HG03354 (cell line): ENCODE results near the gene IGF1.

Source experiments
- ATAC-seq: cut with Tn5 transposase; IDR thresholded peaks from one replicate; pipeline ENCODE4 v1.9.1; 2021; ENCODE audit warnings: mild to moderate bottlenecking; ENCODE audit not compliant: unreplicated experiment, poor library complexity, severe bottlenecking

Gene IGF1

DNA sequence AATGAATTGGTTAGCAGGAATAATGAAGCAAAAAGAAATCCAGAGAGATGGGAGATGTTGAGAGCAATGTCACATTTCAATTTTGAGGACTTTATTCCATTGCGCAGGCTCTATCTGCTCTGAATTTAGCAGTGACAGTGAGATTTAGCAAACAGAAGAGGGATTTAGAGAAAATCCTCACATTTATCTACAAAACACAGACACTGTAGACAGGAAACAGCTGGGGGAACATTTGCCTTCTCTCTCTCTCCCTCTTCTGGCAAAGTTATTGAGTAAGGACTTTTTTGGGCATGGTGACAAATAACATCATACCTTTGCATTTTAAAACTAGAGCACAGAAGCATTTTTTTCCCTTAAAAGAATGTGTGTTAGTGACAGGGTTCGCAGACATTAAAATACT is at the start of gene IGF1:
IGF1 (minus strand) TSS at position 158 of the 400 bp plus-strand sequence. CDS start 182 bp downstream, outside the sequence.
- no peak for ATAC-seq

DNA sequence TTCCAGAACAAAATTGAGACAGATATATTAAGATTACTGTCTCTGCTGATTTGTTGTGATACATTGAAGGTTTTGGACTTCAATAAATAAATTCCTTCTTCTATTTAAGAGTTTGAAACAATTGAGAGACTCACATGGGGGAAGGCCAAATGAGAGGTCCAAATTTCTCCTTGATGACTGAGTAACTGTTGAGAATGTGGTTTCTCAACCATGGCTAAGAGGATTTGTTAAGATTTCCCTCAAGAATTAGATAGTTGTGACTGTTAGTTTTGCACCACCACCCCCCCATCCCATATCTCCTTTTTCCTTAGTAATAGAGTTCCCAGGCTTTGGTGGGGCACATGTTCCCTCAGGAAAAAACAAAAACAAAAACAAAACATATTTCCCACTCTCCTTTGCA is 47.7 kb upstream of the IGF1 start:
- ATAC-seq = no peak

DNA sequence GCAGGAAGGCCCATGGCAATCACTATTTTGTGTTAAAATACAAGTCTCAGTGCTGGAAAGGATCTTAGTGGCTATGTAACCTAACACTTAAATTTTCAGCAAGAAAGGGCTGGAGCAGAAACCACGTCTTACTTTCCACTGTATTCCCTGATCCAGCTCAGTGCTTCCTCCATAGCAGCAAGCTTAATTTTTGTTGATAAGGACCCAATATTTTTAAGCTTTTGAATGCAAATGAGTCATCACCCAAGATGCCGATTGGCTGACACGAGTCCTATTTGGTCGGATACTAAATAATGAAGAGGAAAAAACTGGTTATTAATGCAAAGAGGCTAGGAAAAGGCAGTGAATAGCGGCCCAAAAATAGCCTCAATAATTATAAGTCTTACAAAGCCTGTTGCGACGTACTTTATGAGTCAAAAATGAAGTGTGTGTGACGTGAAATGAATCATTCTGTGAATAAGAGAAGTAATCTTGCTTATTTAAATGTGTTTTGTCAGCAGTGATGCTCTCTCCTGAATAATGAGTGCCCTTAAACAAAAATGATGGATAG is 46.9 kb upstream of the IGF1 start:
- ATAC-seq = no peak

DNA sequence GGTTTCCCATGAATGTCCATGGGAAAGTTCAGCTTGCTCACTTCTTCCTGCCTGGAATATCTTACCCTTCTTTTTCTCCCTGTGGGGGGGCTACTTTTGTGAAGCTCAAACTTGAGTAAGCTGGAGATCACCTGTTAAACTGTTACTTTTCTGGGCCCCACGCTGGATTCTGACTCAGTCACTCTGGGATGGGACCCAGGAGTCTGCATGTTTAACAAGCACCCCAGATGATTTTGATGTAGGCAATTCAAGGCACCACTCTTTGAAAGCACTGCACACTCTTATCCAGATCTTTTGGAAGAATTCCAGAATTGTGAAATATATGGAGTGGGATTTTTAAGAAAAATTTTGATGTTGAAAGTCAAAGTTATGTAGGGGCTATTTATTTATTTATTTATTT is 46.3 kb upstream of the IGF1 start:
- no peak for ATAC-seq

DNA sequence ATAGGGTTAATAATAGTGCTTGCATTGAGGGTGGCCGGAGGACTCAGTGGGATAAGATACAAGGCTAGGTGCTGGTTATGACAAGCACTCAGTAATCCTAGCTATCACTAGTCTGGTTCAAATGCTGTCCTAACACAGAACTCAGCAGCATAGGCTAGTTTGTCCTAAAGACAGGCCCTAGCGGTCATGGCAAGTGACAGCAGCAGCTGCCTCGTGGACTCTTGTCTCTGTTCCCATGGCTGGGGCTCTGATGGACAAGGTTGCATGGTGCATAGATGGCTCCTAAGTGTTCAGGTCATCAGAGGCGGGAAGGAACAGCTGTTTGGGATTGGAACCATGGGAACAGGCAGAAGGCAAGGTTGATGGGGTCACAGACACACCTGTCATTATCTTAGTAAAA is 42.4 kb upstream of the IGF1 start:
- ATAC-seq = no peak

DNA sequence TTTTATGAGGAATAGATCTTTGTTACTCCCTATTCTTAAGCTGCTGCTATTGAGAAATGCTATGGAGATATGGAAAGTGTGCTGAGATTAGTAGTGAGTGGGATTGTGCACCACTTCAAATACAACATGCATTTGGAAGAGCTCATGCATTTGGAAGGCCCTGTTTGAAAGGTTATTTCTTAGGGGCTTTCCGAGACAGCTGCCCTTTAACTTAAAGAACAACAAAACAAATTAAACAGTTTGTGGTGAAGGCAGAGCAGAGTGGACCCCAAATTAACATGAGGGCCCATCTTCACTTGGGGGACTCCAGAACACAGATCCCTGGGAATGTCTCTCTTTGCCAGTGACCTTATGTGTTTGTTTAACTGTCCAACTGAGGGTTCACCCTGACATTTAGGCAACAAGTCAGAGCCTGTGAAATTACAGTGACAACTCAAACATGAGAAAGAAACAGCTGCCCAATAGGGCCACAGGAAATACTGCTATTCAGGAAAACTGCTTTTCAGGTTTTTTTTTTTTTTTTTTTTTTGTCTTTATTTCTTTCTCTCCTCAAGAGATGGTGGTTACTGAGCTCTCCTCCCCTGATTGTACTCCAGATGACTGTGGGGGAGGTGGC is 41.4 kb upstream of the IGF1 start:
- no peak for ATAC-seq

DNA sequence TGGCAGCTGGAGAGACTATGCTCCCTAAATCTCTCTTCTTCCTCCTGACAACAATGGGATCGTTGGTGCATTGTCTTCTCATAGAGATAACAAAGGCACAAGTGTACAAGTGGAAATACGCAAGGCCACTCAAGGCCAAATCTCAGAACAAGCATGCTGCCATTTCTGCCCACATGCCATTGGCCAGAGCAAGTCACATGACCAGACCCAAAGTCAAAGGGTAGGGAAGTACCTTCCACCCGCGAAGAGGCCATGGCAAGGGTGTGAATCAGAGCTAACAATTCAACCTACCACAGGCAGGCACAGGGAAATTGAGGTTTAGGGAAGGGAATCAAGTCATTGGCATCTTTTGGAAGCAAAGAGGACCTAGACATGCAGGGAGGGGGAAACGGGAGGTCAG is 38.5 kb upstream of the IGF1 start:
- ATAC-seq = no peak

DNA sequence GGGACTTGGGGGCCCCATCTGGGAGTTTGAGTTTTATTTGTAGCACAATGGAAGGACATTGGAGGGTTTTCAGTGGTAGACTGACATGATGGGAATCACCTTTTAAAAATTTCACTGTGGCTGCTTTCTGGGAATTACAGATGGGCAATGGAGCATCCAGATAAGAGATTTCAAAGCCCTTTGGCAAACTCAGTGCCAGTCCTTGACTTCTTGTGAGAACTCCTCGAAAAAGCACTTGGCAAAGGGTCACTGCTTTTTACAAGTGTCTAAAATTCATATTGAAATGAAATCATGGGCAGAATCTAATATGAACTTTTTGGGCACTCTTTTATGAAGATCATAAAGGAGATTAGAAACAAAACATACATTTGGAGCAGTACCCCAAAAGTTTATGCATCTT is 34.3 kb upstream of the IGF1 start:
- no peak for ATAC-seq

DNA sequence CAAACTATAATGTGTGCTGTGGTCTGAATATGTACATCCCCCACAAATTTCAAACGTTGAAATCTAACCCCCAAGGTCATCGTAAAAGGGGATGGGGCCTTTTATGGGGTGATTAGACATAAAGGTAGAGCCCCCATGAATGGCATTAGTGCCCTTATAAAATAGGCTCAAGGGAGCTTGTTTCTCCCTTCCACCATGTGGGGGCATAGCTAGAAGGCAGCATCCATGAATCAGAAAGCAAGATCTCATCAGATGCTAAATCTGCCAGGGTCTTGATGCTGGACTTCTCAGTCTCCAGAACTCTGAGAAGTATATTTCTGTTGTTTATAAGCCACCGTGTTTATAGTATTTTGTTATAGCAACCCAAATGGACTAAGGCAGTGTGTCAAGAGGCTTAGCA is 33.4 kb upstream of the IGF1 start:
- no peak for ATAC-seq

DNA sequence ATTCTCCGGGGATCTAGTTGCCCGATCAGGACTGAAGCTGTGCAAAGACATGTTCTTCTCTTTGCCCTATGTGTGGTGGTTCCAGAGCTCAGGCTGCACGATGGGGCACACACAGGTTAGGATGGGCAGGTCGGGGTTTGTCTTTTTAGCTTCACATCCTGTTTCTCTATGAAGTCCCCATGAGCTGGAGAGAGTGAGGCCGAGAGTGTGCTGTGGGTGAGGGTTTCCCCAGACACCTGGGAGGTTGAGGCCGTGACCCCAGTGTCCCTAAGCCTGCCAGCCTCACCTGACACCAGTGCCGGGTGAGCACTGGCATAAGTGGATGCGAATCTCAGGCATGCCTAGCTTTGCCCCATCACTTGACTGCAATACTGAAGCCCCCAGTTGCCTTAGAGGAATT is 32.9 kb upstream of the IGF1 start:
- ATAC-seq = peak; percentile 66

DNA sequence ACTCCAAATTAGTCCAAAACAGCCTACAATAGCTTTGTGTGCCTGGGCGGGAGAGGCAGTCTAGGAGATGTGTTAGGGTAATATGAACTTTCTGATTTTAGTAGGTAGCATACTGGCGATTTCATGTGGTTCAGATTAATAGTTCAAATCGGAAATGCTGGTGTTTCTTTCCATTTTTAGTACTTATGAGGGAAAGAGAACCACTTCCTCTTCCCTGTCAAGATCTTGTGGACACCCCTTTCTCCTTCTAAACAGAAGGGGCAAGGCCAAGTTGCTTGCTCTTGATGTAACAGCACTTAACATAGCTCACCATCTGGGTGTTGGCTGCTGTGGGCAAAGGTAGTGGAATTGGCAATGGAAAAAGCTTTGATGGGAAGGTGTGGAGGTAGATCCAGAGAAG is 32.2 kb upstream of the IGF1 start:
- peak; percentile 14 for ATAC-seq

DNA sequence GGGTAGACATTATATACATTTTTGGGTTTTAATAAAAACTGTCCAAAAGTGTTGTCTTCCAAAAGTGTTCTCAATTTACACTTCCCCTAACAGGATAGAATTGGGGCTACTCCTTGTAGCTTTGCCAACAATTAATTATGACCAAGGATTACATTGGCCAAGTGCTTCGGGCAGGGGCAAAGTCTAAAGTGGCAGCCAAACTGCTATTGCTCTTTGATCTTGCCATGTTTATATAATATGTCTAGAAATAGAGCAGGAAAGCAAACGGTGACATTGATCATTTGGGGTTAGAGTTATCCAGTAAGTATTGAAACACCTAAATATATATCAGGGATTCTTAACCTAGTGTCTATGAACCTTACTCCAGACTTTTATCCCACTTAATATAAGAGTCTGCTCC is 31.2 kb upstream of the IGF1 start:
- ATAC-seq = no peak

DNA sequence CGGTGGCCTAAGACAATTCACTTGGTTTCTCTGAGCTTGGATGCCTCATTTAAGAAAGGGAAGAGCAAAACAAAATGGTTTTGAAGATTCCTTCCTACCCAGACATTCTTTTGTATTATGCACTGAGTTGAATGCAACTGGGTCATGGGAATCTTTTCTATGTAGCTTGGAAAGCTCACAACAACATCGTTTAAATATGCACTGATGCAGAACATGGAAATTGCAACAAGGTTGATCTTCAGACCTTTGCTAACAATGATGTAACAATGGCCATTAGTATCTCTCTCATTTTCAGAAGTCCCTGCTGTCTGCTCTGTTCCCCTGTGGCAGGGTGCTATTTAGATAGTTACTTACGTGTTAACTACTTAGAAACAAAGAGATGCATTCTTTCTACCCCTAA is 30.1 kb upstream of the IGF1 start:
- no peak for ATAC-seq

DNA sequence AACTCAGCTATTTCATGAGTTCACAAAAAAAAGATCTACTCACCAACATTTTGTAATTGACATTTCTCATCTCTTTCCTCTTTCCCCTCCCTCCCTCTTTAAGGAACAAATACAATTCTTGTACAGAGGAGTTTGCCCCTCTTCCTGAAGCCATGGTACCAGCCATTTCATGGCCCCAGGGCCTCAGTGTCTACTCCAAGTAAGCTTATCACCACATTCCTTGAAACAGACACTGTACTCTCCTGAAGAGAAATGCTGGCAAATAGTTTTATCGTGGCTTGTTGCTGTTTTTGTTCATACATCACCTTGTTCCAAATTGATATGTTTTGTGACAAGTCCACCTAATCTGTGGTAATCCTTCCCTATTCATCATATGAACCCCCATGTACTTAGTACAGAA is 29.7 kb upstream of the IGF1 start:
- ATAC-seq = no peak

DNA sequence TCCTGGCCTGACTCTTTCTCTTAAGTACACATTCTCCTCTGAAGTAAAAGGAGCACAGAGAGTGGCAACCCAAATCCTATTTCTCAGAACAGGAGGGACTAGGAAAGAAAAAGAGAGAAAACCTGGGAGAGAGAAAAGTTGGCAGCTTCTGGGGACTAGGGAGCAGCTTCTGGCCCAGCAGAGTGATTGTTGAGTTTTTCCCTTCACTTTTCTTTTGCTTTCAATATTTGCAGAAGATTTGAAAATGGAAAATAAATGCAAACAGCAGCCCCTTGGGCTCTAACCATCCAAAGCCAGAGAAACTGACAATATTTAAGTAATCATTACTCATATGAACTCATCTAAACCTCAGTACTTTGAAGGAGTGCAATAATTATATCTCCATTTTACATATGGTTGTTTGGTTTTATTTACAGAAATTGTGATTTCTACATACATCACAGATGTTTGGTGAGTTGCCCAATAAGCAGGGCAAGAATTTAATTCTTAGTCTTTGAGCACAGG is 28.8 kb upstream of the IGF1 start:
- ATAC-seq = no peak

DNA sequence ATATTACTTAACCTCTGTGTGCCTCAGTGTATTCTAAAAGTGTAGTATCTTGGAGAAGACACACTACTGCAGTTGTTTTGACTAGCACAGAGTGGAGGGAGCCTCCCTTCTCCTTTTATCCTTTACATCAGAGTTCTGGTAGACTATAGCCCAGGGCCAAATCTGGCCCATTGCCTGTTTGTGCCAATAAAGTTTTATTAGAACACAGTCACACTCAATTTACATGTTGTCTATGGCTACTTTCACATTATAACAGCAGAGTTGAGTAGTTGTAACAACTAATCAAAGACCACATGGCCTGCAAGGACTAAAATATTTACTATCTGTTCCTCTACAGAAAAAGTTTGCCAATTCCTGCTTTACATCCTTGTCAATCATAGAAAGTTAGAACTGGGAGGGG is 27.7 kb upstream of the IGF1 start:
- no peak for ATAC-seq

DNA sequence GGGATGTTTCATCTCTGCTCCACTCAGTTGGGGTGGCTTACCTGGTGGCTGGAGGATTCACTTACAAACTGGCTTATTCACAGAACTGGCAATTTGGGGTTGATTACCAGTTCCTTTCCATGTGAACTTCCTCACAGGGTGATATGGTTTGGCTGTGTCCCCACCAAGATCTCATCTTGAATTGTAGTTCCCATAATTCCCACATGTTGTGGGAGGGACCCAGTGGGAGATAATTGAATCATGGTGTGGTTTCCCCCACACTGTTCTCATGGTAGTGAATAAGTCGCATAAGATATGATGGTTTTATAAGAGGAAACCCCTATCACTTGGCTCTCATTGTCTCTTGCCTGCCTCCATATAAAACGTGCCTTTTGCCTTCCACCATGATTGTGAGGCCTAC is 26.9 kb upstream of the IGF1 start:
- no peak for ATAC-seq

DNA sequence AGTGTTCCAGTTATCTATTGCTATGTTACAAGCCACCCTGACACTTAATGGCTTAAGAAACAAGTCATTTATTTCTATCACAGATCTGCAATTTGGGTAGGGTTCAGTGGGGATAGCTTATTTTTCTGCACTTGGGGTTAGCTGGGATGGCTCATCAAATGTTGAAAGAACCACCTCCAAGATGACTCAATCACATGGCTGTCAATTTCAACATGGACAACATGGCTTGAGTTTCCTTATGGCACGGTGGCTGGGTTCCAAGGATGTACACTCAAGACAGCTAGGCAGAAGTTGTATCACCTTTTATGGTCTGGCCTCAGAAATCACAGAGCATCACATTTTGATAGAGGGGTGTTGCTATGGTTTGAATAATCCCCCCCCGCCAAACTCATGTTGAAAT is 24.5 kb upstream of the IGF1 start:
- ATAC-seq = no peak

DNA sequence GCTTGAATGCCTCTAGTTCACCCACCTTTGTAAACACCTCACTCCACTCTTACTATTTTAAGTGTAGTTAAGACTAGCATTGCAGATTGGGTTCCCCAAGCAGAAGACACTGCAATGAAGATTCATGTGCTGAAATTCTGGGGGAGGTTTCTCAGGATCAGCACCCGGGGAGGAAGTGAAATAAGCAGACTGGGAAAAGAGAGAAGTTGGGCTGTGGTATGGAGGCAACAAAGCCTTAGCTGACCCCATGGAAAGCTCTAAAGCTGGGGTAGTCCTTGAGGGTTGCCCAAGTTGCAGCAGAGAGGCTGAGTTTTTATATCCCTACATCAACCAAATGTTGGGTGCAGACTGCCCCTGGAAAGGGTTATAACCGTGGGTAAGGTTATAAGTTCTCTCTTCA is 23.9 kb upstream of the IGF1 start:
- ATAC-seq = no peak

DNA sequence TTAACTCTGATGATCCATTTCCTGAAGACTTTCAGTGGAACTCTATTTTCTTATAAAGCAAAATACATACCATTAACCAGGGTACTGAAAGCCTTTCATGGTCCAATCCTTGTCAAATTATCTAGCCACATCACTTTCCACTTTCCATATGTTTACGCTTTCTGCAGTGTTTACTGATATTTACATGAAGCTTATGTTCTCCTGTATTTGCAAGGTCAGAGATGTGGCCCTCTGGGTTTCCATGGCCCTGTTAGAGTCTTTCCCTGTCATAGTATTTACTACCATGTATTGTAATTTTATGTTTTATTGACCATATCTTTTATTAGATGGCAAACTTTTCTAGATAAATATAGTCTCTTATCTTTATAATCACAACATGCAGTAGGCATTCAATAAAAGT is 23.5 kb upstream of the IGF1 start:
- ATAC-seq = no peak

DNA sequence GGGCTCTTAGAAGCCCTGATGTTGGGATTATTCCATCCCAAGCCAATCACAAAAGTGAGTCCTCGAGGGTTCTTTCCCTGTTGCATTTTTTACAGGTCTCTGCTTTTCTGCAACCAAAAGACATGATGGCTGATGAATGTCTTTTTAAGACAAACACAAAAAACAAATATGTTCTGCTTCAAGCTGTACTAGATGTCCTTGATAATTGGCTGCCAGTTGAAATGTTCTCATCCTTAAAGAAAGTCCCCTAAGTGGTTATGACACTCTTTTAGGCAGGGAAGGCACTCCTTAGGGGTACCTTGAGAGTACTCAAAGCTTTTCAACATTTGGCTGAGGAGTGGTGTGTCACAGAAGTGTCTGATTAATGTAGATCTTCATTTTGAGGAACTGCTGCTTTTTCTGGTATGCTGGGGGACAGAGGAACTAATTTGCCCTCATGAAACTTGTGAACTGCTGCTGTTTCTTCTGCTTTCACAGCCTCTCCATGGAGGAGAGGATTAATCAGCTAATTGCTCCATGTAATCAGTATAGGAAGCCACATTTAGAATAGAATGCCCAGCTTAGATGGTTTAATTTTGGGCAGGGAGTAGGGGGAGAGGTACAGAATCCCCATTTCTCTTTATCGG is 22.8 kb upstream of the IGF1 start:
- peak; percentile 62 for ATAC-seq

DNA sequence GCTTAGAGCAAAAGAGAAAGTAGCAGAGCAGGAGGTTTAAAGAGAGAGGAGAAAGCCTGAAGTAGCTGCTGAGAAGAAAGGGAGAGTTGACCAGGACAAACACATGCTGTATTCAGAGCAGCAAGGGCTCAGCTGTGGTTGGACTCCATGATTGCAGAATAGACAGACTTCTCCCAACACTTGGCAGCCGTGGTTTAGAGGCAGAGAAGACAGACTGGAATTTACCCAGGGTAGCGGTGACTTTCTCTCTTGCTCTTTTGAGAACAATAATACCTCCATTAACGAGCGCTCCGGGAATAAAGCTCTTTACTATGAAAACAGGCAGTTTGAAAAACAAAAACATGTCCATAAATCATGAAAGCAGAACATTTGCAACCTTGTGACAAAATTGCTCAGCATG is 21.4 kb upstream of the IGF1 start:
- no peak for ATAC-seq
